ENCODE results near the gene CFAP44. TPM values are rescaled to one million over a fixed set of nuclear protein-coding genes. Genes with fewer than 3 reads are reported as not detected.

CFAP44 gene
- total RNA-seq, 2 experiments from 2014 or later = 5.2 to 7.2 TPM

DNA sequence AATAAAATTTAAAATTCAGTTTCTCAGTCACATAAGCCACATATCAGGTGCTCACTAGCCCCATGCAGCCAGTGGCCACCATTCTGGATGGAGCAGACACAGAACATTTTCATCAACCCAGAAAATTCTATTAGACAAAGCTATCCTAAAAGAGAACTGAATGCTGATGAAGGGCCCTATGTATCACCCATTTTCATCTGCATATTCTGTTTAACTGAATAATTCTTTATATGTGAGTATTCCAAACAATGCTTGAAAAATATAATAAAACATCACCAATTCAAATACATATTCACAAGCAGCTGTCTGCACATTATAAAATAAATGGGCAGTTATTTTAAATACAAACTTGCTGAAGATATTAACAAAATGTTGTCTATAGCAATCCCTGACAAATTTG, 14.2 kb upstream of the CFAP44 start:
- H3K9me2 ChIP-seq (ENCODE audit: insufficient read depth, low read length) = no peaks in the 10 kb centered on the region
- DNase-seq (ENCODE audit: low spot score) = no peak
- H3K4me2 ChIP-seq (ENCODE audit: low read length) = no peak overlapping the region
- no peaks in the 10 kb centered on the region for H4K20me1 ChIP-seq (ENCODE audit: insufficient read depth, low read length)
- CTCF ChIA-PET (ENCODE audit: unreplicated experiment) = no interaction called here
- no peak overlapping the region for H3K4me3 ChIP-seq (ENCODE audit: low read depth, low read length, poor library complexity, severe bottlenecking)
- H2AFZ ChIP-seq (ENCODE audit: low read length) = no peak overlapping the region
- H3K36me3 ChIP-seq (ENCODE audit: insufficient read depth, low read length) = peaks cover 51% of the 10 kb centered on the region
- H3K27ac ChIP-seq (ENCODE audit: low read depth, low read length, poor library complexity, severe bottlenecking) = no peak overlapping the region
- BruUV-seq (replicated peaks) = no TSS peak
- H3K4me1 ChIP-seq (ENCODE audit: insufficient read depth, low read length, poor library complexity, severe bottlenecking) = no peaks in the 10 kb centered on the region
- no peaks in the 10 kb centered on the region for H3K9me3 ChIP-seq (ENCODE audit: low read length)
- POLR2A ChIA-PET = interaction anchor here (0.6 to 1.9 kb wide), 5 partner anchors 10 to 290 kb away, joined by 3 to 6 read pairs (median 3); no protein-coding TSS in a partner anchor
- H3K79me2 ChIP-seq (ENCODE audit: insufficient read depth, low read depth, low read length) = no peaks in the 10 kb centered on the region
- TF ChIP-seq EZH2phosphoT487 (IDR thresholded peaks at IDR 0.05; ENCODE audit: borderline replicate concordance, low read depth, low read length) (no peak), CTCF (conservative IDR thresholded peaks at IDR 0.05; ENCODE audit: low read length) (no peak)
- intact Hi-C loops (cut with micrococcal nuclease; ENCODE audit: unreplicated experiment) = no loop called here

GRCh38 chr3:113454630-113455029, 13.3 kb upstream of the CFAP44 start:
- Histone ChIP-seq H3K4me2 (ENCODE audit: low read length) (no peak overlapping the region), H3K79me2 (ENCODE audit: insufficient read depth, low read depth, low read length) (no peaks in the 10 kb centered on the region), H3K9me2 (ENCODE audit: insufficient read depth, low read length) (no peaks in the 10 kb centered on the region), H3K4me3 (ENCODE audit: low read depth, low read length, poor library complexity, severe bottlenecking) (no peak overlapping the region), H2AFZ (ENCODE audit: low read length) (no peak overlapping the region), H3K4me1 (ENCODE audit: insufficient read depth, low read length, poor library complexity, severe bottlenecking) (no peaks in the 10 kb centered on the region), H3K9me3 (ENCODE audit: low read length) (no peaks in the 10 kb centered on the region), H3K36me3 (ENCODE audit: insufficient read depth, low read length) (peaks cover 43% of the 10 kb centered on the region), H3K27ac (ENCODE audit: low read depth, low read length, poor library complexity, severe bottlenecking) (no peak overlapping the region), H4K20me1 (ENCODE audit: insufficient read depth, low read length) (no peaks in the 10 kb centered on the region)
- intact Hi-C loops (cut with micrococcal nuclease; ENCODE audit: unreplicated experiment) = no loop called here
- ChIA-PET CTCF (ENCODE audit: unreplicated experiment) (no interaction called here), POLR2A (interaction anchor here (0.8 kb wide), 1 partner anchor 38 kb away, joined by 3 read pairs; no protein-coding TSS in a partner anchor)
- TF ChIP-seq EZH2phosphoT487 (IDR thresholded peaks at IDR 0.05; ENCODE audit: borderline replicate concordance, low read depth, low read length) (no peak), CTCF (conservative IDR thresholded peaks at IDR 0.05; ENCODE audit: low read length) (no peak)
- DNase-seq (ENCODE audit: low spot score) = no peak
- no TSS peak for BruUV-seq (replicated peaks)

GRCh38 chr3:113454057-113454456, 12.8 kb upstream of the CFAP44 start:
- Histone ChIP-seq H3K4me1 (ENCODE audit: insufficient read depth, low read length, poor library complexity, severe bottlenecking) (no peaks in the 10 kb centered on the region), H3K9me2 (ENCODE audit: insufficient read depth, low read length) (no peaks in the 10 kb centered on the region), H4K20me1 (ENCODE audit: insufficient read depth, low read length) (no peaks in the 10 kb centered on the region), H3K4me2 (ENCODE audit: low read length) (no peak overlapping the region), H3K4me3 (ENCODE audit: low read depth, low read length, poor library complexity, severe bottlenecking) (no peak overlapping the region), H2AFZ (ENCODE audit: low read length) (no peak overlapping the region), H3K36me3 (ENCODE audit: insufficient read depth, low read length) (peaks cover 39% of the 10 kb centered on the region), H3K9me3 (ENCODE audit: low read length) (no peaks in the 10 kb centered on the region), H3K27ac (ENCODE audit: low read depth, low read length, poor library complexity, severe bottlenecking) (no peak overlapping the region), H3K79me2 (ENCODE audit: insufficient read depth, low read depth, low read length) (no peaks in the 10 kb centered on the region)
- POLR2A ChIA-PET = interaction anchor here (1.5 kb wide), 1 partner anchor 9 kb away, joined by 9 read pairs; no protein-coding TSS in a partner anchor
- TF ChIP-seq CTCF (conservative IDR thresholded peaks at IDR 0.05; ENCODE audit: low read length) = no peak
- TF ChIP-seq EZH2phosphoT487 (IDR thresholded peaks at IDR 0.05; ENCODE audit: borderline replicate concordance, low read depth, low read length) = no peak
- intact Hi-C loops (cut with micrococcal nuclease; ENCODE audit: unreplicated experiment) = no loop called here
- CTCF ChIA-PET (ENCODE audit: unreplicated experiment) = no interaction called here
- no peak for DNase-seq (ENCODE audit: low spot score)
- BruUV-seq (replicated peaks) = no TSS peak
